Right cardiac atrium (tissue), 5 donors: ENCODE results near the gene PURA. TPM values are rescaled to one million over a fixed set of nuclear protein-coding genes. Genes with fewer than 3 reads are reported as not detected.

Source experiments
- polyA plus RNA-seq: library from polyadenylated mRNA; stranded (reverse); fragments of 200-250 nt; gene quantifications from one replicate; pipeline ENCODE4 v1.2.3, GENCODE V29; 2013
- total RNA-seq, 4 donors: library from RNA; stranded (reverse); fragmentation: NEBNext Ultra II Directional; extraction: Animal tissue kit (Norgen Biotek cat#: 25700); gene quantifications; one replicate each; pipeline ENCODE4 v1.2.1, GENCODE V29; 2021
- donor health status: healthy with polysubstance abuse.
- donor health status: DM: no; HTN: yes; CAD: no.
- donor health status: DM: no; HTN: no; CAD: no.
- donor health status: DM: no; HTN: yes; CAD: no; lungs with severe emphysema.
- donor health status: DM: yes; HTN: yes; CAD: no.

Gene PURA
- total and polyA plus RNA-seq, 5 donors: 6.1 to 37.1 (median 32.1) TPM

Other genes with a start within 250 kb of the PURA start
- gene NRG2, start 70.8 kb upstream of the PURA start, total RNA-seq: 1 to 10 TPM; 1.1 to 3.6 (median 1.8) TPM
- 1.4 TPM for gene NRG2, start 70.8 kb upstream of the PURA start, polyA plus RNA-seq
- 10 to 100 TPM; 14.9 to 20.1 (median 16.9) TPM for gene IGIP, start 11.8 kb downstream of the PURA start, total RNA-seq
- gene IGIP, start 11.8 kb downstream of the PURA start, polyA plus RNA-seq: 9.8 TPM
- gene CYSTM1, start 61.1 kb downstream of the PURA start, total RNA-seq: 10 to 100 TPM; 47.8 to 58.3 (median 51.1) TPM
- 77.4 TPM for gene CYSTM1, start 61.1 kb downstream of the PURA start, polyA plus RNA-seq
- gene PFDN1, start 189.0 kb downstream of the PURA start, total RNA-seq: 10 to 100 TPM; 57.6 to 71.9 (median 63.6) TPM
- gene PFDN1, start 189.0 kb downstream of the PURA start, polyA plus RNA-seq: 144 TPM
- gene HBEGF, start 232.5 kb downstream of the PURA start, total RNA-seq: 10 to 100 TPM; 17.6 to 26.8 (median 19.5) TPM
- 31.0 TPM for gene HBEGF, start 232.5 kb downstream of the PURA start, polyA plus RNA-seq
- under 1 TPM in 2 of 4 donors, not detected in 2; 0.25 to 0.26 TPM for gene SLC4A9, start 246.1 kb downstream of the PURA start, total RNA-seq
- gene SLC4A9, start 246.1 kb downstream of the PURA start, polyA plus RNA-seq: 0.05 TPM